Body of pancreas (tissue), 4 donors: ENCODE measurements around the gene PRKD1. TPM values are rescaled to one million over a fixed set of nuclear protein-coding genes. Genes with fewer than 3 reads are reported as not detected.
"Not testable (repeated sequence)": the region's sequence is repeated elsewhere in the genome, so short reads cannot be mapped to it uniquely, and the experiment has no call there.

Experiments
- ATAC-seq: fragments of 150-250 bp; one replicate; pipeline ENCODE4 v1.9.1; 2016
- DNase-seq, 4 donors: peaks; one replicate each; pipeline ENCODE4 v3.0.0-alpha.2; 2019
- H3K27ac ChIP-seq, 4 donors: fragments of 200-600 bp; sonication (generic); 1 replicate in 3 of 4; 2 replicates in 1 of 4; pipeline versions ENCODE4 v1.5.1 to v1.6.1; 2016 to 2019; ENCODE audit warnings: mild to moderate bottlenecking in 1 of 4, mixed read lengths in 1 of 4, moderate library complexity in 1 of 4
- H3K27me3 ChIP-seq, 2 donors: fragments of 200-600 bp; sonication (generic); one replicate each; pipeline ENCODE4 v1.6.0; 2016; ENCODE audit warnings: mild to moderate bottlenecking in 1 of 2
- H3K36me3 ChIP-seq, 2 donors: fragments of 200-600 bp; sonication (generic); replicated peaks in 1 of 2; 2 replicates each; pipeline ENCODE4 v1.5.1; 2016; ENCODE audit warnings: low read depth in 2 of 2; ENCODE audit not compliant: insufficient read depth in 1 of 2
- H3K4me1 ChIP-seq: fragments of 200-600 bp; sonication (generic); one replicate; pipeline ENCODE4 v1.6.0; 2016
- H3K4me3 ChIP-seq, 2 donors: fragments of 200-600 bp; sonication (generic); 1 replicate in 1 of 2; 2 replicates in 1 of 2; pipeline ENCODE4 v1.5.1; 2016 to 2019
- H3K9me3 ChIP-seq, 3 donors: fragments of 200-600 bp; sonication (generic); 1 replicate in 2 of 3; 2 replicates in 1 of 3; pipeline ENCODE4 v1.5.1; 2016
- CTCF ChIP-seq, 7 experiments: fragments of 450-650 bp in 4 of 7; fragments of 200-600 bp in 3 of 7; sonication (generic) in 3 of 7; IDR thresholded peaks; one replicate each; pipeline ENCODE4 v1.5.1; 2016 to 2019; ENCODE audit warnings: antibody characterized with exemption in 7 of 7
- POLR2A ChIP-seq, 3 donors: fragments of 450-650 bp; IDR thresholded peaks; one replicate each; pipeline ENCODE4 v1.6.1; 2016; ENCODE audit warnings: antibody characterized with exemption in 3 of 3, mild to moderate bottlenecking in 2 of 3
- WGBS, 2 donors: methylation state at CpG; one replicate each; pipeline ENCODE4 v1.1.5; 2017; 5-methylcytosine and 5-hydroxymethylcytosine counted together
- intact Hi-C: fragments of 100-400 bp; cut with DNase I; formaldehyde crosslinking; loops from one replicate; pipeline ENCODE4 v1.15.1; 2023
- total RNA-seq, 2 donors: library from RNA; depleted of rRNA; stranded (reverse); fragments of >200 nt; gene quantifications; one replicate each; pipeline ENCODE4 v1.1.0, GENCODE V29; 2016

Gene PRKD1
- total RNA-seq, 2 donors from 2014 or later: 5.3 to 14.8 TPM

GRCh38 chr14:29734732-29735131, 192.9 kb downstream of the PRKD1 start:
- no peak for DNase-seq
- 31 to 88% methylated on average over 1 of the region's 1 CpG for WGBS, 2 donors

GRCh38 chr14:29726560-29727331, 200.9 kb downstream of the PRKD1 start:
- peaks cover 18% of the 10 kb centered on the region for H3K4me1 ChIP-seq
- intact Hi-C loops, ATAC-seq, DNase-seq, H3K27me3 ChIP-seq, H3K36me3 ChIP-seq, H3K9me3 ChIP-seq, H3K4me3 ChIP-seq: not testable (repeated sequence)
- H3K27ac ChIP-seq: peak overlapping the region in 1 of 4 donors; percentile 18
- 82 to 89% methylated on average over 4 of the region's 4 CpGs for WGBS, 2 donors

More at GRCh38 chr14:29734732-29735131, 192.9 kb downstream of the PRKD1 start:
- H3K4me3 ChIP-seq: no peak overlapping the region
- no peaks in the 10 kb centered on the region for H3K27me3 ChIP-seq
- intact Hi-C loops: no loop called here
- no peak for ATAC-seq
- H3K4me1 ChIP-seq: peaks cover 10% of the 10 kb centered on the region
- TF ChIP-seq POLR2A (IDR thresholded peaks at IDR 0.05) (no peak), CTCF (IDR thresholded peaks at IDR 0.05) (no peak)
- no peaks in the 10 kb centered on the region for H3K9me3 ChIP-seq
- H3K27ac ChIP-seq: no peak overlapping the region
- no peaks in the 10 kb centered on the region for H3K36me3 ChIP-seq

GRCh38 chr14:29724991-29725390, 202.7 kb downstream of the PRKD1 start:
- Histone ChIP-seq H3K27me3 (no peaks in the 10 kb centered on the region), H3K4me1 (peaks cover 23% of the 10 kb centered on the region), H3K36me3 (no peaks in the 10 kb centered on the region), H3K4me3 (no peak overlapping the region), H3K27ac (peak overlapping the region; percentile 3 to 72 (median 34)), H3K9me3 (no peaks in the 10 kb centered on the region)
- ATAC-seq (peak; percentile 98), DNase-seq (peak; percentile 63 to 90 (median 68))
- peak in 1 of 7 experiments; percentile 8 for TF ChIP-seq CTCF (IDR thresholded peaks at IDR 0.05)
- no peak for TF ChIP-seq POLR2A (IDR thresholded peaks at IDR 0.05)
- intact Hi-C loops: no loop called here
- WGBS, 2 donors: 23 to 29% methylated on average over 3 of the region's 3 CpGs

GRCh38 chr14:29722831-29723230, 204.8 kb downstream of the PRKD1 start:
- DNase-seq: no peak
- WGBS, 2 donors: 88 to 94% methylated on average over 1 of the region's 1 CpG
- Histone ChIP-seq H3K9me3 (no peaks in the 10 kb centered on the region), H3K4me3 (no peak overlapping the region), H3K27me3 (no peaks in the 10 kb centered on the region), H3K36me3 (no peaks in the 10 kb centered on the region), H3K4me1 (peaks cover 23% of the 10 kb centered on the region), H3K27ac (no peak overlapping the region)
- intact Hi-C loops: no loop called here
- no peak for TF ChIP-seq POLR2A (IDR thresholded peaks at IDR 0.05)
- TF ChIP-seq CTCF (IDR thresholded peaks at IDR 0.05): no peak
- no peak for ATAC-seq

- WGBS, 2 donors: 65 to 69% methylated on average over 2 of the region's 2 CpGs
- H3K4me1 ChIP-seq: peaks cover 23% of the 10 kb centered on the region
- no peak for ATAC-seq
- intact Hi-C loops: no loop called here
- TF ChIP-seq CTCF (IDR thresholded peaks at IDR 0.05) (no peak), POLR2A (IDR thresholded peaks at IDR 0.05) (no peak)
- H3K27me3 ChIP-seq: no peaks in the 10 kb centered on the region
- H3K4me3 ChIP-seq: no peak overlapping the region
- H3K9me3 ChIP-seq: no peaks in the 10 kb centered on the region
- DNase-seq: no peak
- no peaks in the 10 kb centered on the region for H3K36me3 ChIP-seq
- H3K27ac ChIP-seq: no peak overlapping the region
These were observed 206.1 kb downstream of the PRKD1 start for GRCh38 chr14:29721586-29721985.
